H1 (cell line): ENCODE results near the gene MAP6D1. TPM values are rescaled to one million over a fixed set of nuclear protein-coding genes. Genes with fewer than 3 reads are reported as not detected.

Experiments used
- BACH1 ChIP-seq: IDR thresholded peaks from 2 replicates; pipeline ENCODE4 v1.6.1; 2012; ENCODE audit warnings: low read length, improper control_type of control experiment
- CREB1 ChIP-seq: IDR thresholded peaks from 2 replicates; pipeline ENCODE4 v1.6.1; 2012; ENCODE audit warnings: inconsistent platforms
- NANOG ChIP-seq: IDR thresholded peaks from 2 replicates; pipeline ENCODE4 v1.6.1; 2011; ENCODE audit warnings: low read length, low read depth, mild to moderate bottlenecking, inconsistent platforms; ENCODE audit not compliant: insufficient read depth, poor library complexity, severe bottlenecking
- POU5F1 ChIP-seq: IDR thresholded peaks from 2 replicates; pipeline ENCODE4 v1.6.1; 2011; ENCODE audit warnings: low read depth, mild to moderate bottlenecking, low read length, moderate library complexity
- RAD21 ChIP-seq, 2 experiments: IDR thresholded peaks in 1 of 2; conservative IDR thresholded peaks in 1 of 2; 2 replicates each; pipeline ENCODE4 v1.6.1; 2011; ENCODE audit warnings: low read depth in 2 of 2, low read length in 2 of 2, improper control_type of control experiment in 1 of 2, inconsistent platforms in 1 of 2, mild to moderate bottlenecking in 1 of 2, moderate library complexity in 1 of 2
- SAP30 ChIP-seq: fragments of 300-600 bp; sonication (generic); IDR thresholded peaks from 2 replicates; pipeline ENCODE4 v1.7.1; 2012; ENCODE audit warnings: low read length, moderate library complexity, mild to moderate bottlenecking, inconsistent platforms; ENCODE audit not compliant: insufficient read depth, insufficient replicate concordance
- SIRT6 ChIP-seq: IDR thresholded peaks from one replicate; pipeline ENCODE4 v1.7.1; 2012; ENCODE audit warnings: low read length, inconsistent platforms
- SIX5 ChIP-seq: IDR thresholded peaks from 2 replicates; pipeline ENCODE4 v1.6.1; 2011; ENCODE audit warnings: mild to moderate bottlenecking, low read depth, low read length
- SP1 ChIP-seq: IDR thresholded peaks from 2 replicates; pipeline ENCODE4 v1.6.1; 2011; ENCODE audit warnings: low read depth, low read length
- TEAD4 ChIP-seq: IDR thresholded peaks from 2 replicates; pipeline ENCODE4 v1.6.1; 2012; ENCODE audit warnings: low read depth, low read length, inconsistent platforms, mixed read lengths
- polyA plus RNA-seq, 7 experiments: library from polyadenylated mRNA; depleted of rRNA in 3 of 7; stranded (reverse) in 5 of 7; unstranded in 2 of 7; fragments of >200 nt in 5 of 7; fragments of 200-250 nt in 2 of 7; gene quantifications; 1 replicate in 5 of 7; 2 replicates in 1 of 7; 4 replicates in 1 of 7; pipeline versions ENCODE4 v1.2.1 to v1.2.3, GENCODE V29; 2011 to 2013; ENCODE audit warnings: missing spikeins in 2 of 7, mixed read lengths in 2 of 7
- total RNA-seq: library from RNA; stranded (reverse); fragmentation: NEBNext Ultra II Directional; extraction: Animal tissue kit (Norgen Biotek cat#: 25700); gene quantifications from 2 replicates; pipeline ENCODE4 v1.2.1, GENCODE V29; 2021
- TF ChIP-seq, protein P1 (sequence below): fragments of 300-600 bp; sonication (generic); IDR thresholded peaks from 2 replicates; pipeline ENCODE4 v1.7.1; 2012; ENCODE audit warnings: low read length, moderate library complexity, mild to moderate bottlenecking, inconsistent platforms; ENCODE audit not compliant: insufficient replicate concordance
- TF ChIP-seq, protein P2 (sequence below): IDR thresholded peaks from 2 replicates; pipeline ENCODE4 v1.6.1; 2012; ENCODE audit warnings: inconsistent platforms

Gene MAP6D1
- total and polyA plus RNA-seq, 2 of the 8 experiments (the other 6 are each of a cell fraction or from before 2014, with no cell fraction given): 4.8 to 5.2 TPM

DNA sequence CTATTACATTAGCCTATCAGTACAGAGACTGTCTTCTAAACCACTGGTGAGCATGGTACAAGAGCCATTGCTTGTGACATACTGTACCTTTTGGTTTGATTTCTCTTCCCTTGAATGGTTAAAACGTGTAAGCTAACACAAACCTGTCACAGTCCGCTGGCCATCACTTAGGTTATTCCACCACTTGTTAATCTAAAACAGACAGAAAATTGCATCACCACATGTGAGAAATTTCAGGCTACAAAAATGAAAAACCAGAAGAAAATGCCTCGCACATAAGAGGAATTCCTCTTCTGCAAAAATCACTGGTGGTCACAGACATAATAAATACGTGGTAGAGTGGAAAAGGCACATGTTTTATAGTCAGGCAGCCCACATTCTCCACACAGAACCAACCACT is 37.2 kb upstream of the MAP6D1 start (continued):
- TF ChIP-seq, protein P1, sequence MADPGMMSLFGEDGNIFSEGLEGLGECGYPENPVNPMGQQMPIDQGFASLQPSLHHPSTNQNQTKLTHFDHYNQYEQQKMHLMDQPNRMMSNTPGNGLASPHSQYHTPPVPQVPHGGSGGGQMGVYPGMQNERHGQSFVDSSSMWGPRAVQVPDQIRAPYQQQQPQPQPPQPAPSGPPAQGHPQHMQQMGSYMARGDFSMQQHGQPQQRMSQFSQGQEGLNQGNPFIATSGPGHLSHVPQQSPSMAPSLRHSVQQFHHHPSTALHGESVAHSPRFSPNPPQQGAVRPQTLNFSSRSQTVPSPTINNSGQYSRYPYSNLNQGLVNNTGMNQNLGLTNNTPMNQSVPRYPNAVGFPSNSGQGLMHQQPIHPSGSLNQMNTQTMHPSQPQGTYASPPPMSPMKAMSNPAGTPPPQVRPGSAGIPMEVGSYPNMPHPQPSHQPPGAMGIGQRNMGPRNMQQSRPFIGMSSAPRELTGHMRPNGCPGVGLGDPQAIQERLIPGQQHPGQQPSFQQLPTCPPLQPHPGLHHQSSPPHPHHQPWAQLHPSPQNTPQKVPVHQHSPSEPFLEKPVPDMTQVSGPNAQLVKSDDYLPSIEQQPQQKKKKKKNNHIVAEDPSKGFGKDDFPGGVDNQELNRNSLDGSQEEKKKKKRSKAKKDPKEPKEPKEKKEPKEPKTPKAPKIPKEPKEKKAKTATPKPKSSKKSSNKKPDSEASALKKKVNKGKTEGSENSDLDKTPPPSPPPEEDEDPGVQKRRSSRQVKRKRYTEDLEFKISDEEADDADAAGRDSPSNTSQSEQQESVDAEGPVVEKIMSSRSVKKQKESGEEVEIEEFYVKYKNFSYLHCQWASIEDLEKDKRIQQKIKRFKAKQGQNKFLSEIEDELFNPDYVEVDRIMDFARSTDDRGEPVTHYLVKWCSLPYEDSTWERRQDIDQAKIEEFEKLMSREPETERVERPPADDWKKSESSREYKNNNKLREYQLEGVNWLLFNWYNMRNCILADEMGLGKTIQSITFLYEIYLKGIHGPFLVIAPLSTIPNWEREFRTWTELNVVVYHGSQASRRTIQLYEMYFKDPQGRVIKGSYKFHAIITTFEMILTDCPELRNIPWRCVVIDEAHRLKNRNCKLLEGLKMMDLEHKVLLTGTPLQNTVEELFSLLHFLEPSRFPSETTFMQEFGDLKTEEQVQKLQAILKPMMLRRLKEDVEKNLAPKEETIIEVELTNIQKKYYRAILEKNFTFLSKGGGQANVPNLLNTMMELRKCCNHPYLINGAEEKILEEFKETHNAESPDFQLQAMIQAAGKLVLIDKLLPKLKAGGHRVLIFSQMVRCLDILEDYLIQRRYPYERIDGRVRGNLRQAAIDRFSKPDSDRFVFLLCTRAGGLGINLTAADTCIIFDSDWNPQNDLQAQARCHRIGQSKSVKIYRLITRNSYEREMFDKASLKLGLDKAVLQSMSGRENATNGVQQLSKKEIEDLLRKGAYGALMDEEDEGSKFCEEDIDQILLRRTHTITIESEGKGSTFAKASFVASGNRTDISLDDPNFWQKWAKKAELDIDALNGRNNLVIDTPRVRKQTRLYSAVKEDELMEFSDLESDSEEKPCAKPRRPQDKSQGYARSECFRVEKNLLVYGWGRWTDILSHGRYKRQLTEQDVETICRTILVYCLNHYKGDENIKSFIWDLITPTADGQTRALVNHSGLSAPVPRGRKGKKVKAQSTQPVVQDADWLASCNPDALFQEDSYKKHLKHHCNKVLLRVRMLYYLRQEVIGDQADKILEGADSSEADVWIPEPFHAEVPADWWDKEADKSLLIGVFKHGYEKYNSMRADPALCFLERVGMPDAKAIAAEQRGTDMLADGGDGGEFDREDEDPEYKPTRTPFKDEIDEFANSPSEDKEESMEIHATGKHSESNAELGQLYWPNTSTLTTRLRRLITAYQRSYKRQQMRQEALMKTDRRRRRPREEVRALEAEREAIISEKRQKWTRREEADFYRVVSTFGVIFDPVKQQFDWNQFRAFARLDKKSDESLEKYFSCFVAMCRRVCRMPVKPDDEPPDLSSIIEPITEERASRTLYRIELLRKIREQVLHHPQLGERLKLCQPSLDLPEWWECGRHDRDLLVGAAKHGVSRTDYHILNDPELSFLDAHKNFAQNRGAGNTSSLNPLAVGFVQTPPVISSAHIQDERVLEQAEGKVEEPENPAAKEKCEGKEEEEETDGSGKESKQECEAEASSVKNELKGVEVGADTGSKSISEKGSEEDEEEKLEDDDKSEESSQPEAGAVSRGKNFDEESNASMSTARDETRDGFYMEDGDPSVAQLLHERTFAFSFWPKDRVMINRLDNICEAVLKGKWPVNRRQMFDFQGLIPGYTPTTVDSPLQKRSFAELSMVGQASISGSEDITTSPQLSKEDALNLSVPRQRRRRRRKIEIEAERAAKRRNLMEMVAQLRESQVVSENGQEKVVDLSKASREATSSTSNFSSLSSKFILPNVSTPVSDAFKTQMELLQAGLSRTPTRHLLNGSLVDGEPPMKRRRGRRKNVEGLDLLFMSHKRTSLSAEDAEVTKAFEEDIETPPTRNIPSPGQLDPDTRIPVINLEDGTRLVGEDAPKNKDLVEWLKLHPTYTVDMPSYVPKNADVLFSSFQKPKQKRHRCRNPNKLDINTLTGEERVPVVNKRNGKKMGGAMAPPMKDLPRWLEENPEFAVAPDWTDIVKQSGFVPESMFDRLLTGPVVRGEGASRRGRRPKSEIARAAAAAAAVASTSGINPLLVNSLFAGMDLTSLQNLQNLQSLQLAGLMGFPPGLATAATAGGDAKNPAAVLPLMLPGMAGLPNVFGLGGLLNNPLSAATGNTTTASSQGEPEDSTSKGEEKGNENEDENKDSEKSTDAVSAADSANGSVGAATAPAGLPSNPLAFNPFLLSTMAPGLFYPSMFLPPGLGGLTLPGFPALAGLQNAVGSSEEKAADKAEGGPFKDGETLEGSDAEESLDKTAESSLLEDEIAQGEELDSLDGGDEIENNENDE: no peak
- TF ChIP-seq SIRT6 (no peak), CREB1 (no peak), SP1 (no peak), SIX5 (no peak), BACH1 (no peak), NANOG (no peak), POU5F1 (no peak), SAP30 (no peak), TEAD4 (no peak), RAD21 (IDR thresholded peaks at IDR 0.05 in 1 of 2, conservative IDR thresholded peaks at IDR 0.05 in 1 of 2; ENCODE audit: low read depth in 2 of 2, low read length in 2 of 2) (no peak)
- TF ChIP-seq, protein P2, sequence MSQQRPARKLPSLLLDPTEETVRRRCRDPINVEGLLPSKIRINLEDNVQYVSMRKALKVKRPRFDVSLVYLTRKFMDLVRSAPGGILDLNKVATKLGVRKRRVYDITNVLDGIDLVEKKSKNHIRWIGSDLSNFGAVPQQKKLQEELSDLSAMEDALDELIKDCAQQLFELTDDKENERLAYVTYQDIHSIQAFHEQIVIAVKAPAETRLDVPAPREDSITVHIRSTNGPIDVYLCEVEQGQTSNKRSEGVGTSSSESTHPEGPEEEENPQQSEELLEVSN: no peak
- TF ChIP-seq, all 59 proteins: peak for 0
